B cell (primary cell): ENCODE data around the gene KRTAP10-2.

Experiments
- CTCF ChIP-seq: fragments of 200-600 bp; IDR thresholded peaks from one replicate; pipeline ENCODE4 v1.8.0; 2022; ENCODE audit warnings: antibody characterized with exemption, mild to moderate bottlenecking
- EZH2 ChIP-seq: IDR thresholded peaks from 2 replicates; pipeline ENCODE4 v1.6.1; 2012; ENCODE audit warnings: borderline replicate concordance, low read depth, mild to moderate bottlenecking, moderate library complexity, low read length; ENCODE audit not compliant: insufficient read depth, poor library complexity, severe bottlenecking

GRCh38 chr21:44589586-44590305 lies 38.4 kb upstream of the KRTAP10-2 start:
- TF ChIP-seq CTCF (no peak), EZH2 (no peak)
